ENCODE data around the gene CDA.

CDA gene

DNA sequence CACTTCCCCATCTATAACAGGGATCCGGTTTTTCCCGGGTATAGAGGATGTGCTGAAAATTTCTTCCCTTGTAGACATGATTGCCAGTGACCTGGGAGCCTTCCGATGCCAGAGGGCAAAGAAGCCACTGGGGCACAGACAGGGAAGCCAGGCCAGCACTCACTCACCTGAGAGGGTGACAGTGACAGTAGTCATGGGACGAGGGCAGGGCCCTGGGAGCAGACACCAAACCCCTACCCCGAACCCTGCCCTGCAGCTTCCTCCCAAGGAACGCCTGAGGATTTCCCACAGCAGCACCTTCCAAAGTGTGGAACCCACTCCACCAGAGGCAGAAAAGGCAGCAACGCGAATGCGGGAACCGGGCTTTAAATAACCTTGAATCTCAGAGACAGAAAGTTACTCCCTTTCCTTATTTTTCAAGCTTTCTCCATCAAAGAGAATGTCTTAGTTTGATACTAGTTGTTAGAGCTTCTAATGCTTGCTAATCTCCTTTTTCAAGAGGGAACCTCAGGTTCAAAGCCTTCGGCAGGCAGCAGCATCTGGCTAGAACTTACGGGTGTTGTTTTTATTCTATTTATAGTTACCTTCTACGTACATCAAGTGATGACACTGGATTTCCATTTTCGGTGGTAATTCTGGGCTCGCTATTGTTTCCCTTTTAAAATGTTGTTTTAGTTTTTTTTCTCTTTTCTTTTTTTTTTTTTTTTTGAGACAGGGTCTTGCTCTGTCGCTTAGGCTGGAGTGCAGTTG, 69.4 kb downstream of the CDA start:
- no peak for DNase-seq

DNA sequence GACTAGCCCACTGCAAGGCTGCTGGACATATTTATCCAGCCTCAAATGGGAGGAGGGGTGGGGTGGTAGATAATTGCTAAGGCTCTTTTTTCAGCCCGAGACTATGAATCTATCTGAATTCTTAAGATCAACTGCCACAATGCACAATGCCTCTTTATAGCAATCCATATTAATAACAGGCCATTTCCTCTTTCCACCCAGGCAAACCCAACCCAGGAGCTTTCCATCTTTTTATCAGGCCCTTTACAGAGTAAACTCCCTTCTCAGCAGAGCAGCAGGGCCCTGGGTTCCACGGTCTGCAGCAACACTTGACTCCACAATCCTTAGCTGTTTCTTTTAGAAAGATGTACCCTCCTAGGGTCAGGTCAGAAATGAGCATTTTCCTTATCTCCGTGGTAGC, 71.5 kb downstream of the CDA start:
- DNase-seq, result no peak

- DNase-seq, result peak in 2 of 5 donors; percentile 7 to 16
These were observed 71.9 kb downstream of the CDA start for GRCh38 chr1:20660847-20661206.

DNA sequence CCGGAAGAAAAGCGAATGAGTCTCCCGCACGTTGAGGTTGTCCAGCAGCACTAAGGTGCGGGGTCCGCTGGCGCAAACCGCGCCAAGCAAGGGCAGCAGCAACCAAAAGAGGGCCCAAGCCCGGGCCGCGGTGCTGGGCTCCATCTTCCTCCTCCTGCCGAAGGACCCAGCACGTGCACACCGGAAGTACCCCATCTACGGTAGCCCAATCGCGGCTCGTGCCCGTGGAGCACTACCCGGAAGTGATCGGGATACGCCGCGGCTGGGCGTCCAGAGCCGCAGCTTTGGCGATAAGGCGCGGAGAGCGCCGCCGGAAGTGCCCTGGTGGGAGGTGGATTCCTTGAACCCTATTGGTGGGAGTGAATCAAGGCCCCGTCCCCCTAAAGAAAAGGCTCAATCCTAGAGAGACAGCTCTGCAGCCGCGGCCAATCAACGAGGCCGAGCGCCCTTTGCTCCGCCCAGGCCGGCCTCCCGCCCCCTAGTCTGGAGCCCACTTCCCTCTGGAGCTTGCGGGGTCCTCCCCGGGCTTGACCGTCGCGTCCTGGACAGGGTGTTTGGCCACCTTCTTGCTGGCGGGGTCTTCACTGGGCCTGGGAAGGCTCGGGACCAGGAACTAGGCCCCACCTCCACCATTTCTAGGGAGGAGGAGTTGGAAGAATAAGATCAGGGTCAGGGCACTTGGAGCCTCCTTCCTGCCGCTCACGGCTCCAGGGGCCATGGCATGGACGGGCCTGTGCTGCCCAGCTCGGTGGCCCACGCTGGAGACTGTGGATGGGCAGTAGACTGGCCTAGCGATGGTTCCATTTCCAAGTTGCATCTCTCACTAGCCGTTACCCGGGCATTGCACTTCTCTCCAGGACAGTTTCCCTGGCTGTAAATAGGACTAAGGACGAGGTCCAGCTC, 72.6 kb downstream of the CDA start, which contains the start of gene DDOST:
Gene DDOST (minus strand): TSS at position 163 of the 903 bp plus-strand sequence. CDS start 19 bp downstream, at position 144.
- DNase-seq, result peak; percentile 87 to 99 (median 91)

GRCh38 chr1:20662110-20662475, 73.2 kb downstream of the CDA start:
- no peak for DNase-seq

DNA sequence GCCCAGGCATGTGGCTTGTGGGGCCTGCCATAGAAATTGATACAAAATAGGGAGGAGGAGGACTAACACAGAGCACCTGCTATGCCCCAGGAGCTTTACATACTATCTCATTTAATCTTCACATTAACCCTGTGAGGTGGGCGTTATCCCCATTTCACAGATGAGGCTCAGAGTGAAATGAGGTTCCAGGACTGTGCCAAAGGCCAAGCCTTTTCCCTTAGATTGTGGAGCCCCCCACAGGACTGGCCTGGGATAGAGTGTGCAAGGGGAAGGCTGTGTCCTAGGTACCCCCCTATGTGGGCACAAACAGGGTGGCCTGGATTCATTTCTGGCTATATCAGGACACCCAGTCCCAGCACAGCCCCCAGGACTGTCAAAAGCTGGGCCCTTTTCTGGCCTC, 74.5 kb downstream of the CDA start:
- DNase-seq, result no peak

DNA sequence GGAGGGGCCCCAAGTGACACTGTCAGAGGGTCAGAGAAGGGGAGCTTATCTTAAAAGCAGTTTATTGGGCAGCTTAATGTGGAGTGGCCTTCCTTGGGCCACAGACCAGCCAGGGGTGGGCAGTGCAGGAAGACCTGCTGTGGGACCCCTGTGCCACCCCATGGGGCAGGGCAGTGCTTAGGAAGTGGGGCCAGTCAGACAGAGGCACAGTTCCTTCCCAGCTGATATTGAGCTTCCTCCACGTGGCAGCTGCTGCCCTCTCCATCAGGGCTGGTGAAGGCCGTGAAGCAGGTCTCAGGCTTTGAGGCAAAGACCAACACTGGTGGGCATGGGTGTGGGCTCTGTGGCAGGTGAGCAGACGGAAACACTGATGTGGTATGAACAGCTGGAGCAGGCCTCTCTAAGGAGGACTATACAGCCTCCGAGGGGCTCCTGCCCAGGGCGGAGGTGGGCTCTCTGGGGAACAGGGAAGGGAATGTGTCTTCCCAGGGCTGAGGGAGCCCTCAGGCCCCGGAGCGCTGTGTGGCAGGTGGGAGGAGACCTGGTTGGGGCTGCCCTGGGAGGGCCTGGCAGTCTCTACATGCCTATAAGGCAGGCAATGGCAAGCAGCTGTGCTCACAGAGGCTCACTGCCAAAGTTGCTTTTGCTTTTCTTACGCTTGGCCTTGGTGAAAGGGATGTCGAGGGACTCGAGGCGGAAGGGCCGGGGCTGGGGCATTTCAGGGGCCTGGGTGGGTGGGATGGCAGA, 75.2 kb downstream of the CDA start:
- no peak for DNase-seq

DNA sequence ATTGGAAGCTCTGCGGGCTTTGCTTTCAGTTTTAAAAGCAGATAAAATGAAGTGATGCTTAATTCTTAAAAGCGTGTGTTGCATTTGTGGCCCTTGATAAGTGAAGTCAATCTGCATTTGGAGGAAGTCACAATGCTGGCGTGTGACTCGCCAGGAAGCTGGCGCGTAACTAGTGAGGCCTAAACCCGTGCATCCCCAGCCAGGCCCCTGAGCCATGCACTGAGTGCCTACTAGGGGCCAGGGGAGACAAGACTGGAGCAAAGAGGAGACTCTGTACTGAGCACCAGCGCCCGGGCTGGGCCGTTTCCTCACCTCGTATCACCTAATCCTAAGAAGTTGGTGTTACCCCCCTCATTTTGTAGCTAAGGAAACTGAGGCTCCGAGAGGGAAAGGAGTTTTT, 76.8 kb downstream of the CDA start:
- no peak for DNase-seq

DNA sequence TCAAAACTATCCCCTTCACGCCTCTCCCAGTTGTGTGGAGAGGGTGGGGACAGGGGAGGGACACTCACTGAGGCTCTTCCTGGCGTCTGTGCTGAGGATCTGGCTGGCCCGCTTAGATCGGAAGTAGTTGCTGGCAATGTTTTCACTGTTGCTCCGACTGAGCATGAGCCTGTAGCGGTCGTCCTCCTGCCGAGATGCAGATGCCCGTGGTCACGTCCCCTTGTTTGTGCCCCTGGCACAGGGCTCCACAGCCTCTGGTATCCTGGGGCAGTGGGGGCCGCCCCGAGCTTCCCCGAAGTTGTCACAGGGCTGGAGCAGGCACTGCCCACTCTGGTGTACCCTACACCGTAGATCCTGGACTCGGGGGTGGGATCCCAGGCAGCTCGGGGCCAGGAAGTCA, 77.2 kb downstream of the CDA start:
- DNase-seq, result no peak

DNA sequence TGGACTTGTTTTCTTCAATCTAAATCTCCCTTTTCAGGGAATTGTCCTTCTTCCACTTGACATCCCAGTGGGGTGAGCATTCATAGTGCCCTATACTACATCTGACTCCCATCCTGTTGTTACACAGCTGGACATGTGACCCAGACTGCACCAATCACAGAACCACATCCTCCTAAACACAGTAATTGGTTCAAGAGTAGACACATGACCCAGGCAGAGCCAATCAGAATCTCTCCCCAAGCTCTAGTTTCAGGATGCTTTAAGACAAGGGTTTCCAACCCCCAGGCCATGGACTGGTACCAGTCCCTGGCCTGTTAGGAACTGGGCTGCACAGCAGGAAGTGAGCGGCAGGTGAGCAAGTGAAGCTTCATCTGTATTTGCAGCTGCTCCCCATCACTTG, 77.9 kb downstream of the CDA start:
- peak in 1 of 5 donors; percentile 23 for DNase-seq
